GM18520 (cell line): ENCODE data around the gene MAPK4.
A peak's percentile ranks its signal among the peaks of the same experiment; 100 is the strongest.
"Not testable (repeated sequence)": the region's sequence is repeated elsewhere in the genome, so short reads cannot be mapped to it uniquely, and the experiment has no call there.

Experiments used
- ATAC-seq: cut with Tn5 transposase; IDR thresholded peaks from one replicate; pipeline ENCODE4 v1.9.1; 2021; ENCODE audit not compliant: unreplicated experiment

Gene MAPK4

GRCh38 chr18:50679056-50679455 is 119.2 kb downstream of the MAPK4 start:
- no peak for ATAC-seq

GRCh38 chr18:50679656-50680055 is 119.8 kb downstream of the MAPK4 start:
- ATAC-seq: no peak

GRCh38 chr18:50680966-50681365 is 121.1 kb downstream of the MAPK4 start:
- ATAC-seq: no peak

GRCh38 chr18:50682852-50683251 is 123.0 kb downstream of the MAPK4 start:
- ATAC-seq: no peak

- ATAC-seq: no peak
These were observed 126.5 kb downstream of the MAPK4 start for GRCh38 chr18:50686409-50686808.

GRCh38 chr18:50687491-50687890 is 127.6 kb downstream of the MAPK4 start:
- ATAC-seq: no peak

- no peak for ATAC-seq
These were observed 129.7 kb downstream of the MAPK4 start for GRCh38 chr18:50689578-50689977.

- no peak for ATAC-seq
These were observed 134.3 kb downstream of the MAPK4 start for GRCh38 chr18:50694147-50694546.

GRCh38 chr18:50695431-50696176 is 135.7 kb downstream of the MAPK4 start:
- ATAC-seq: no peak

- ATAC-seq: peak; percentile 26
These were observed 136.5 kb downstream of the MAPK4 start for GRCh38 chr18:50696436-50696835.

GRCh38 chr18:50696929-50697328 is 137.0 kb downstream of the MAPK4 start:
- peak; percentile 81 for ATAC-seq

- ATAC-seq: peak; percentile 23
These were observed 137.6 kb downstream of the MAPK4 start for GRCh38 chr18:50697509-50697908.

- no peak for ATAC-seq
These were observed 140.6 kb downstream of the MAPK4 start for GRCh38 chr18:50700245-50701165.

- ATAC-seq: no peak
These were observed 144.6 kb downstream of the MAPK4 start for GRCh38 chr18:50704357-50704940.

- ATAC-seq: no peak
These were observed 146.3 kb downstream of the MAPK4 start for GRCh38 chr18:50706199-50706598.

GRCh38 chr18:50706651-50707050 is 146.8 kb downstream of the MAPK4 start:
- no peak for ATAC-seq

- ATAC-seq: not testable (repeated sequence)
These were observed 147.4 kb downstream of the MAPK4 start for GRCh38 chr18:50707297-50707696.

- no peak for ATAC-seq
These were observed 148.1 kb downstream of the MAPK4 start for GRCh38 chr18:50707855-50708469.

- no peak for ATAC-seq
These were observed 149.3 kb downstream of the MAPK4 start for GRCh38 chr18:50709193-50709592.

- no peak for ATAC-seq
These were observed 151.5 kb downstream of the MAPK4 start for GRCh38 chr18:50711386-50711785.

- ATAC-seq: no peak
These were observed 156.0 kb downstream of the MAPK4 start for GRCh38 chr18:50715919-50716318.
